Measurements from ENCODE around the gene FAM78B.

FAM78B gene

GRCh38 chr1:166164646-166164994, 2.2 kb downstream of the FAM78B start:
- no peak for DNase-seq

DNA sequence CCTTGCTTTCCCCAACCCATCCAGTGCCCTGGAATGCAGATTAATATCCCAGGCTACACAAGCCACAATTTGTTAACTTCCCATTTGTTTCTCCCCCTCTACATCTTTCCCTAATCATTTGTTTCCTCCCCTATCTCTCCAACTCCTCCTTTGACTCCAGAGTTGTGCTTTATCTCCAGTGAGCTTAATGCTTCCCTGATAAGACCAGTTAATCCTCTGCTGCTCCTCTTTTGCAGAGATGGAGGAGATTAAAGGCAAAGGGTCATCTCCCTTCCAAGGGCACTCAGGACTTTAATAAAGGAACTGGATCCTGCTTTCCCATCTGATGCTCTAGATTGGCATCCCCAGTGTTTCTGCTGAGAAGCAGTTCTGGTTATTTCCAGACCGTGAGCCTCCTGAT, 7.1 kb downstream of the FAM78B start:
- DNase-seq: no peak

GRCh38 chr1:166156674-166157073, 10.1 kb downstream of the FAM78B start:
- DNase-seq: no peak

DNA sequence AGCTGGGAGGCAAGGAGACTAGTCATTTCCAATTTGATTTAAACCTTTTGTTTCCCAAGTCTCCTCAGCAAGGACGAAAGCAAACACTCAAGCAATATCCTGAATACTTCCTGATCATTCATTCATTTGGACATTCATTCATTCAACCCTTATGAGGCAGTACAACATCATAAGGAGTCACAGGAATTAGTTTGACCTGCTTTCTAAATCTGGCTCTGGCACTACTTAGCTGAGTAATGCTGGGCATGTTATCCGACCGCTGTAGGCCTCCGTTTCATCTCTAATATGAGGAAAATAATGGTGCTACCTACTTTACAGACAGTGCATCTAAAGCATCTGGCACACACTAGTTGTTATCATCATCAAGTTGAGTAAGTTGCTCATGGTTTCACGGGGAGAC, 11.7 kb downstream of the FAM78B start:
- DNase-seq: no peak

DNA sequence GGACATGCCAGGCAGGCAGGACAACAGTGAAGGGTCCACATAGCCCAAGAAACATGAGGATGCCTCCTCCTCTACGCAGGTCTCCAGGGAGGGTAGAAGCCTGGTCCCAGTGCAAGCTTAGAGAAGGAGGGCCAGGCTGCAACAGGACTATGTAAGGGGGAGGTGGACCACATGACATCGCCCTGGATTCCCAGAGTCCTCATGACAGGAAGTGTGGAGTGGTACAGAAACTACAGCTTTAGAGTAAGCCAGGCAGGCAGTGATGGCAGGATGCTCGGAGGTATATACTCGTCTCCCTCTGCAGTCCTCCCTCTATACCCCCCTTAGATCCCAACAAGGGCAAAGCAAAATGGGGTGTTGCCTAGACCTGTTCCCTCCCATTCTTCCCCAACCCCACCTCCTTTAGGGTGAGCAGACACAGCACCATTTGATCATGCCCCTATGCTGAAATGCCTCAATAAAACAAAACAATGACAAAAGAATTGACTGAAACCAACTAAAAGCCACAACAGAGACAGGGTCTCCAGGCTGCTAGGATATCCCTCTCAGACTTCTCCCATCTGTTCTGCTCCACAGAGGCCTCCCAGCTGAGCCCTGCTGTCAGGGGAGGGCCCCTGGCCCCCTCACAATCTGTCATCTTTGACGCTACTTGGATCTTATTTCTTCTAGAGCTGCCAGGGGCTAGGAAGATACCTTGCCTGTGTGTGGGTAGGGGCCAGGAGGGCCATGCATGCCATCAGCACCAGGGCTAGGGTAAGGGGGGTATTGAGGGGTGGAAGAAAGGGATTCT, 13.1 kb downstream of the FAM78B start:
- no peak for DNase-seq

DNA sequence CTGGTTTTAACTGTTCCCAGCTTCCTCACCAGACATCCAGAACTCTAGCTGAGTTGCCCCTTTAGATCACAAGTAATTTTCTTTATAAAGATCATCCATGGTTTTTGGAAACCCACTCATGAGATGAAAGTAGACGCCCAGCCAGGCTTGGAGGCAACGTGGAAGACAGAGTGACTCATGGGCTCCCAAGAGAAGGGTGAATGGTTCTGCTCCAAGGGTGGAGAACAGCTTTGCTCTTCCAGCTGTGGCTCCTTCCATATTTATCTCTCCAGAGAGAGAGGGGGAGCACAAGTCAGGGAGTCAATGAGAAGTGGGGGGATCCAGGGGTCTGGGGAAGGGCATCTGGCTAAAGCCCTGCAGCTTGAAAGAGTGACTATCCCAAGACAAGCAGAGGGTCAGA, 13.8 kb downstream of the FAM78B start:
- no peak for DNase-seq

DNA sequence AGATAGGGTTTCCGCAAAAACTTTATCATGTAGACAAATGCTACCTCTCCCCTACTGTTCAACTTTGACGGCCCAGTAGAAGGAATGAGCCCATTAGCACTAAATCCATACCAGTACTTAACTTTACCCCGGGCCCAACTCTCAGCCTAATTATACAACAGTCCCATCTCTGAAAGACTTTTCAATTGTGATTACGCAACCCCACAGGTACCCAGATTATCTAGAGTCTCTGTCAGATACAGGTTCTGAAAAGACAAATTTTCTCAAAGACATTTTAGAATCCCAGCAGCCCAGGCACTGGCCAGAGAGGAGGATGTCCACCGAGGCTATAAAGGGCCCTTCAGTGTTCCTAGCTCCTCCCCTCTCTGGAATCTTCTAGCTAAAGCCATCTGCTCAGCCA, 15.0 kb downstream of the FAM78B start:
- no peak for DNase-seq

DNA sequence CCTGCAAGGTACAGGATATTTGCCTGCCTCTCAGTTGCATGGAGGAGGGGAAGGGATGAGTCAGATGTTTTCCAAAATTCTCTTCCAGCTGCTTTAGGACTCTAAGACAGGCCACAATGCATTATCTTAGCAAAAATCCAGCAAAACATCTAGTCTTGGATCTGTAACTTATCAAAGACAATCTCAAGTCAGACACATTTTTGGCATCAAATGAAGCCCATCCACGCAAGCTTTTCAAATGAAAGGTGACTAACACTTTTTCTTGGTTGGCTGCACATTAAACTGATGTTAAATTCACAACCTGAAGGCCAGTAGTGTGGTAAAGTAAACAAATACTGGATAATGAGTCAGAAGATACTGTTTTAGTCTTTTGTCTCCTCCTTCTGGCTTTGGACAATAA, 21.3 kb downstream of the FAM78B start:
- no peak for DNase-seq

- DNase-seq: no peak
These were observed 24.8 kb downstream of the FAM78B start for GRCh38 chr1:166141969-166142368.

- no peak for DNase-seq
These were observed 26.6 kb downstream of the FAM78B start for GRCh38 chr1:166140251-166140650.

DNA sequence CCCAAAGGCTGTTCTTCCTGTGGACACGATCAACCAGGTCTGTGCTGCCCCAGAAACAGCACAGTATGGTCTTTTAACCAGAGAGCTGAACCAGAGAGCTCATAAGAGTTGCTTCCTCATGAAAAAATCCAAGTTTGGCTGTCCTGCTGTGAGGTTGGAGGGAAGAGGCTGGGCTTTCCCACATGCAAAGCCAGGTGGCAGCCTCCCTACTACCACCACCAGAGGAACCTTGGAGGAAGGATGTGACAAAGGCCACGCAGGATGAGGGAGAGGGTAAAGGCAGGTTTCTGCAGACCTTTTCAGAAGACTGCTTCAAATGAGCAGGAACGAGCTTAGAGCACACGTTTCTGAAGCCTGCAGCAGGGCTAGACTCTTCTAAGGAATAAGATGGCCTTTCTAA, 27.1 kb downstream of the FAM78B start:
- DNase-seq: no peak

GRCh38 chr1:166136699-166137401, 30.0 kb downstream of the FAM78B start:
- no peak for DNase-seq

GRCh38 chr1:166136222-166136621, 30.6 kb downstream of the FAM78B start:
- no peak for DNase-seq

DNA sequence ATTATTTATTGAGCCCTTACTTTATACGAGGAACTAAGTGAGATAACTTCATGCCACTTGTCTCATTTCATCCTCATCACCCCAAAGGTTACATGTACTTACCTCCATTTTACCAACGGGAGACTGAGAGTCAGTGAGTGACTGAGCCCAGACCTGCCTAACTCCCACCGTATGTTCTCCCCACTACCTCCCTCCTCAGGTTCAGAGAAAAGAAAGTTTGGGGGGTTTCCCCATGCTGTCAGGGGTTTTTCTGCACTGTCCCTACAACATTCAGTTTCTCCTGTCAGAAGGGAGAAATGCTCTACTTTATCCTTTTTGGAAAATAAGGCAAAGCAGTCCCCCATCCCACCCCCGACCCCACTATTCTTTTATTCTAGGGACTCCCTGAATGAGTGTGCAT, 32.9 kb downstream of the FAM78B start:
- DNase-seq: no peak

DNA sequence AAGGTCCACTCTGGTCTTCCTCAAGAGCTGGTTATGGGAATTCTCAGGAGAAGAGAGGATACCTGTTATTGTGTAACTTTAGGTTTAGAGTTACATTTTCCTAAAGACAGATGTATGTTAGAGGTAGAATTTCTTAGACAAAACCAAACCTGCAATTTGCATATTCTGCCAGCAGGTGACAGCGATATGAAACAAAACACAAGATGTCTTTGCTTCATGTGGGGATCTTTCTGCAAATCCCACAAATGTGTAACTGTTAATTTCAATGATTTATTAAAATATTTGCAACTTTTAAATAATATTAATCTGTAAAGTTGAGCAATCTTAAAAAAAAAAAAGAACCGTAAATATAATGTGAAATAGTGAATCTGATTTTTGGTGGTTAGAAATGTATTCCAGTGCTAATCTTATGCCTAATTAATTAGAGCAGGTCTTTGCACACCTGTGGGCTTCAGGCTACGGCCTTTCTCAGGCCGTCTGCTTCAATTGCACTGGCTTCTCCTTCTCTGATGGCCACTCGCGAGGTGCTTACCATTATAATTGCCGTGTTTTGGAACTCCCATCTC, 33.4 kb downstream of the FAM78B start:
- DNase-seq: peak; percentile 3 to 32

GRCh38 chr1:166132496-166132895, 34.3 kb downstream of the FAM78B start:
- no peak for DNase-seq

GRCh38 chr1:166129006-166129405, 37.8 kb downstream of the FAM78B start:
- no peak for DNase-seq

GRCh38 chr1:166128195-166128594, 38.6 kb downstream of the FAM78B start:
- DNase-seq: no peak

- DNase-seq: no peak
These were observed 39.8 kb downstream of the FAM78B start for GRCh38 chr1:166127003-166127402.

DNA sequence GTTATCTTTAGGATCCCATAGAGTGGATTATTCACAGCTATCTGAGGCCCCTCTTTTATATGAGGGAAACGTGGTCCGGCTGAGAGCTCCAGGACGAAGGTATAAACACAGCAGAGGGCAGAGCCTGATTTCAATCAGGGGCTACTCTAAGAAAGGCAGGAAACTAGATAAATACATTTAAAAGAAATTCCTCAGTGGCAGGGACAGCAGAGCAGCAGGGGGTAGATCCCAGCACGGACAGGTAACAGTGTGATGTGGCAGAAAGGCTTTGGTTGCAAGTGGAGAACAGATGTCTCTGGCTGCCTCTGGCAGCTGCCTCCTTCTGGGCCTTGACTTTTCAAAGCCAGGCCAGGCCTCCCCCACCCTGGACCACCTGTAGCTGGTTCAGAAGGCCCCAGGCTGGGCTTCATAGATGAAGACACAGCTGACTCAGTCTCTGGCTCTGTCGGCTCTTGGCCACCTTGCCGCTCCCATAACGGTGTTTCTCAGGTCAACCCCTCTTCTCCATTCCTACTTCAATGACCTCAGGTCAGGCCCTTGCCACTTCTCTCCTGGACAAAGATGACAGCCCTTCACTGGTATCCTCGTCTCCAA, 43.8 kb downstream of the FAM78B start:
- no peak for DNase-seq

DNA sequence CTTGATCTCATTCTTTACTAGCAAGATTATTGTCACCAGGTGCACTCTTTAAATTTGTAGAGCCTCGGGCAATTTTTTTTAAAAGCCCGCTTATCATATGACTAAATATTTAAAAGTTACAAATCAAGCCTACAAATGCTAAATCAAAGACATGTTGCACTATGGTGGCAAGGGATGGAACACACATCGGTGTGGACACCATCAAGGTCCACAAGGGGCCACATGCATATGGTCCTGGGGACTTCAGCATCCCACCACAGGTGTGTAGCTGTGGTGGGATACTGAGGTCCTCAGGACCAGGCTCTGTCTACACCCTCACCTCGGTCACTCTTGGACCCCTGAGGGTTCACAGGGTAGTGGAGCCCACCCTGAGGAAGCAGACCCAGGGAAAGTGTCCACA, 45.8 kb downstream of the FAM78B start:
- no peak for DNase-seq

GRCh38 chr1:166120281-166120680, 46.5 kb downstream of the FAM78B start:
- no peak for DNase-seq

DNA sequence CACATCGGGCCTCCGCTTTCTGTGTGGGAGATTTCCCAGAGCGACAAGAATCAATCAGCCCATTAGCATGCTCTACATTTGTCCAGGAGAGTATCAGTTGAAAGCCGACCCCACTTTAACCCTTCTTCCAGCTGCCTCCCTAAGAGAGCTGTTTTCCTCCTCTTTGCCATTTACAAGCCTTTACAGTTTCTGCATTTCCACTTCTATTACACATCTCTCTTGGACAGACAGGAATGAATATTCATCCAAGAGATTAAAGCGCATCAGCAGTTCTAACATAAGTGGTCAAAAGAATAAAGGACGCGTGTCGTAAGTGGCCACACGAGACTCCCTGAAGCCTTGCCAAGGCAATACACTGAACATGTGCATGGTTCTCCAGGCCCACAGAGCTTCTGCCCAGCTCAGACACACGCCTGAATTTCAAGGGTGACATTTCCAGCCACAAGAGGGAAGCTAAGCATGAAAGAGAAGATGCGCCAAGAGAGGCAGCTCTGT, 47.3 kb downstream of the FAM78B start:
- no peak for DNase-seq

DNA sequence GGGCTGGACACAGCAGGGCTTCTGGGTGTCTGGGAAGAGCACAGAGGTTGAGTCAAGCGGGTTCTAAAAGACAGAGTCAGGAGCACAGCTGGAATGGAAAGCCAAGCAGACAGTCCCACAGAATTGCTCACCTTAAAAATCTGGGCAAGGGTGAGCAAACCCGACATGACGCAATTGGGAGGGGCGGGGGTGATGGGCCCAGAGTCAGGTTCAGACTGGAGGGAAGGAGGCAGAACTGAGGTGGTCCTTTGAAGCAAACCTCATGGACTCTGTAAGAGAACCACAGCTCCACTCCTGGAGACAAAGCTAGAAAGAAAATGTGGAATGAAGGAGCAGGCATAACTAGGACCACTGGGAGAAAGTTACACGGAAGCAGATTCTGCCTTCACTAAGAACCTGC, 49.0 kb downstream of the FAM78B start:
- no peak for DNase-seq
